K562 (cell line): ENCODE data around the gene PARP9. TPM values are rescaled to one million over a fixed set of nuclear protein-coding genes. Genes with fewer than 3 reads are reported as not detected.

Experiments used
- ATAC-seq: fragments of 200-7000 bp; cut with Tn5 transposase; 3 replicates; pipeline ENCODE4 v1.9.1; 2020; ENCODE audit warnings: moderate library complexity
- BruUV-seq: library from RNA; stranded (reverse); fragments of 400-500 nt; replicated peaks from 2 replicates; lab custom pipeline; 2021; lab: Mats Ljungman, UMichigan
- CTCF ChIA-PET: fragments of 300-600 bp; formaldehyde crosslinking; extraction: SDS; loops from one replicate; lab custom pipeline; 2021; ENCODE audit warnings: low intra/inter-chr PET ratio; lab: Yijun Ruan, JAX
- POLR2A ChIA-PET: fragments of 300-600, 350-650 bp; sonication (Branson Sonifier 250); formaldehyde crosslinking; extraction: SDS; loops from one replicate; lab custom pipeline; 2021; ENCODE audit warnings: antibody characterized with exemption, inconsistent platforms; lab: Yijun Ruan, JAX
- DNase-seq, 4 experiments: peaks; one replicate each; pipeline versions ENCODE4 v3.0.0 to v3.0.0-alpha.2; 2011 to 2018; ENCODE audit warnings: low spot score in 3 of 4, mixed read lengths in 3 of 4; ENCODE audit errors: extremely low read depth in 1 of 4
- FAIRE-seq: peaks from 2 replicates; lab custom pipeline; 2011; peaks lifted over from hg19 to GRCh38; lab: Jason Lieb, UNC
- H2AFZ ChIP-seq: 2 replicates; pipeline ENCODE4 v1.6.0; 2011; ENCODE audit warnings: low read depth, low read length, control low read depth, inconsistent platforms
- H3K27ac ChIP-seq: fragments of 200-600 bp; 3 replicates; pipeline ENCODE4 v1.8.0; 2011; ENCODE audit warnings: low read depth, mild to moderate bottlenecking, control low read depth, inconsistent platforms, low read length, moderate library complexity, mixed read lengths; ENCODE audit errors: extremely low read depth
- H3K27me3 ChIP-seq, 2 experiments: fragments of 300-600 bp in 1 of 2; 2 replicates in 1 of 2; 3 replicates in 1 of 2; pipeline versions ENCODE4 v1.6.0 to v1.8.0; 2011; ENCODE audit warnings: inconsistent platforms in 2 of 2, low read length in 2 of 2, mild to moderate bottlenecking in 1 of 2, mixed read lengths in 1 of 2, moderate library complexity in 1 of 2; ENCODE audit not compliant: control insufficient read depth in 2 of 2, insufficient read depth in 2 of 2
- H3K36me3 ChIP-seq: fragments of 300-600 bp; 3 replicates; pipeline ENCODE4 v1.8.0; 2011; ENCODE audit warnings: mild to moderate bottlenecking, low read length, inconsistent platforms; ENCODE audit not compliant: control insufficient read depth, insufficient read depth
- H3K4me1 ChIP-seq, 2 experiments: fragments of 200-600 bp in 1 of 2; replicated peaks in 1 of 2; 2 replicates in 1 of 2; 3 replicates in 1 of 2; pipeline versions ENCODE4 v1.5.1 to v1.8.0; 2011; ENCODE audit warnings: inconsistent platforms in 2 of 2, low read length in 2 of 2, mild to moderate bottlenecking in 1 of 2, mixed read lengths in 1 of 2, moderate library complexity in 1 of 2; ENCODE audit not compliant: control insufficient read depth in 2 of 2, insufficient read depth in 2 of 2
- H3K4me2 ChIP-seq: 2 replicates; pipeline ENCODE4 v1.6.1; 2011; ENCODE audit warnings: low read length, control low read depth, inconsistent platforms, mixed read lengths; ENCODE audit not compliant: insufficient read depth
- H3K4me3 ChIP-seq: fragments of 200-600 bp; sonication (generic), shearing (Covaris generic); 2 replicates; pipeline ENCODE4 v1.5.1; 2016; ENCODE audit warnings: control low read depth, inconsistent platforms
- H3K79me2 ChIP-seq: fragments of 200-600 bp; 3 replicates; pipeline ENCODE4 v1.8.0; 2011; ENCODE audit warnings: low read length, inconsistent platforms; ENCODE audit not compliant: control insufficient read depth, insufficient read depth
- H3K9ac ChIP-seq, 2 experiments: 2 replicates each; pipeline versions ENCODE4 v1.6.0 to v1.6.1; 2011; ENCODE audit warnings: low read depth in 2 of 2, low read length in 2 of 2, control low read depth in 1 of 2, inconsistent platforms in 1 of 2, mild to moderate bottlenecking in 1 of 2, mixed read lengths in 1 of 2; ENCODE audit not compliant: insufficient read depth in 1 of 2
- H3K9me1 ChIP-seq: one replicate; pipeline ENCODE4 v1.6.0; 2011; ENCODE audit warnings: inconsistent platforms, mild to moderate bottlenecking, low read length, moderate library complexity; ENCODE audit not compliant: control insufficient read depth, insufficient read depth
- H3K9me3 ChIP-seq: replicated peaks from 2 replicates; pipeline ENCODE4 v1.5.1; 2011; ENCODE audit warnings: low read depth, low read length, inconsistent platforms; ENCODE audit not compliant: control insufficient read depth, insufficient read depth
- H4K20me1 ChIP-seq: replicated peaks from 2 replicates; pipeline ENCODE4 v1.6.1; 2011; ENCODE audit warnings: low read length, inconsistent platforms, mixed read lengths; ENCODE audit not compliant: control insufficient read depth, insufficient read depth
- ARNT ChIP-seq, 2 experiments: fragments of 450-650 bp; IDR thresholded peaks; 2 replicates each; pipeline ENCODE4 v1.6.1; 2016; ENCODE audit warnings: mild to moderate bottlenecking in 1 of 2
- CBX8 ChIP-seq: fragments of 200-600 bp; sonication (generic); IDR thresholded peaks from 2 replicates; pipeline ENCODE4 v1.6.1; 2012; ENCODE audit warnings: borderline replicate concordance, mixed run types, low read depth, mild to moderate bottlenecking, moderate library complexity, mixed read lengths, low read length, control low read depth, inconsistent platforms; ENCODE audit not compliant: poor library complexity, severe bottlenecking; ENCODE audit errors: extremely low read depth
- CREM ChIP-seq: IDR thresholded peaks from 2 replicates; pipeline ENCODE4 v1.6.1; 2014; ENCODE audit warnings: antibody characterized with exemption, low read depth
- FOXM1 ChIP-seq, 2 experiments: fragments of 450-650 bp in 1 of 2; sonication (generic) in 1 of 2; formaldehyde crosslinking in 1 of 2; IDR thresholded peaks; 2 replicates each; pipeline versions ENCODE4 v1.6.1 to v1.9.0; 2017 to 2022; ENCODE audit warnings: low read depth in 2 of 2, mild to moderate bottlenecking in 2 of 2, missing genetic modification reagents in 1 of 2, moderate library complexity in 1 of 2
- JUN ChIP-seq, 2 experiments: sonication (generic) in 1 of 2; formaldehyde crosslinking in 1 of 2; IDR thresholded peaks; 2 replicates each; pipeline versions ENCODE4 v1.6.1 to v1.8.0; 2012 to 2022; ENCODE audit warnings: borderline replicate concordance in 2 of 2, mild to moderate bottlenecking in 2 of 2, improper control_type of control experiment in 1 of 2, low read depth in 1 of 2, low read length in 1 of 2, missing genetic modification reagents in 1 of 2
- MYNN ChIP-seq, 2 experiments: sonication (generic); formaldehyde crosslinking in 1 of 2; IDR thresholded peaks; 2 replicates each; pipeline versions ENCODE4 v1.5.0 to v1.6.1; 2016 to 2020; ENCODE audit warnings: antibody characterized with exemption in 1 of 2, missing genetic modification reagents in 1 of 2
- NCOR1 ChIP-seq: fragments of 450-650 bp; IDR thresholded peaks from 2 replicates; pipeline ENCODE4 v1.6.1; 2016; ENCODE audit warnings: mild to moderate bottlenecking, moderate library complexity
- PRPF4 ChIP-seq: fragments of 200-400 bp; formaldehyde crosslinking; IDR thresholded peaks from one replicate; pipeline ENCODE4 v1.6.1; 2017; ENCODE audit warnings: low read length, low read depth, mild to moderate bottlenecking; ENCODE audit not compliant: insufficient read depth, poor library complexity, severe bottlenecking
- RAD21 ChIP-seq, 2 experiments: fragments of 250-450 bp in 1 of 2; fragments of 450-650 bp in 1 of 2; sonication (Bioruptor Pico) in 1 of 2; formaldehyde crosslinking in 1 of 2; IDR thresholded peaks in 1 of 2; conservative IDR thresholded peaks in 1 of 2; 2 replicates each; pipeline versions ENCODE4 v1.4.0 to v1.8.0; 2020 to 2022; ENCODE audit warnings: mild to moderate bottlenecking in 2 of 2, moderate library complexity in 1 of 2
- SMAD1 ChIP-seq: fragments of 150-350 bp; IDR thresholded peaks from 2 replicates; pipeline ENCODE4 v1.6.1; 2014; ENCODE audit warnings: low read length, low read depth; ENCODE audit not compliant: partially characterized antibody
- SMARCE1 ChIP-seq: fragments of 450-650 bp; IDR thresholded peaks from 2 replicates; pipeline ENCODE4 v1.7.1; 2016; ENCODE audit warnings: mild to moderate bottlenecking
- SRF ChIP-seq, 2 experiments: fragments of 250-450, 450-650 bp in 1 of 2; sonication (Bioruptor Pico) in 1 of 2; sonication (generic) in 1 of 2; formaldehyde crosslinking; IDR thresholded peaks; 2 replicates each; pipeline versions ENCODE4 v1.5.0 to v1.5.1; 2020 to 2022; ENCODE audit warnings: mild to moderate bottlenecking in 1 of 2, missing genetic modification reagents in 1 of 2
- STAT6 ChIP-seq: sonication (generic); formaldehyde crosslinking; IDR thresholded peaks from 2 replicates; pipeline ENCODE4 v1.8.1; 2023; ENCODE audit warnings: mild to moderate bottlenecking, missing genetic modification reagents
- XRCC5 ChIP-seq: fragments of 200-400 bp; formaldehyde crosslinking; IDR thresholded peaks from 2 replicates; pipeline ENCODE4 v1.6.1; 2017; ENCODE audit warnings: low read depth, mild to moderate bottlenecking, low read length
- ZNF175 ChIP-seq: fragments of 200-800 bp; sonication (Bioruptor generic); IDR thresholded peaks from 2 replicates; pipeline ENCODE4 v1.6.1; 2016; ENCODE audit warnings: low read depth, mild to moderate bottlenecking, missing genetic modification characterization, missing compliant biosample characterization
- WGBS: fragments of 100-300 bp; shearing (Covaris generic); methylation state at CpG from one replicate; pipeline ENCODE4 v1.1.6; 2016; ENCODE audit warnings: low coverage, mixed read lengths; ENCODE audit not compliant: insufficient coverage; ENCODE audit errors: missing lambda C conversion rate; 5-methylcytosine and 5-hydroxymethylcytosine counted together
- in situ Hi-C: fragments of 300-500 bp; cut with MboI; formaldehyde crosslinking; loops from 4 replicates; pipeline ENCODE4 v1.15.0; 2018; ENCODE audit warnings: inconsistent platforms, mixed read lengths
- intact Hi-C: fragments of 100-400 bp; cut with micrococcal nuclease; formaldehyde crosslinking; loops from 2 replicates; pipeline ENCODE4 v1.14.2; 2022
- polyA plus RNA-seq, 8 experiments: library from polyadenylated mRNA; depleted of rRNA in 4 of 8; stranded (reverse) in 5 of 8; unstranded in 3 of 8; fragments of >200 nt; fragmentation: Nextera tagmentation in 2 of 8; fragmentation: Illumina TruSeq in 1 of 8; extraction: Ambion mirVana in 2 of 8; extraction: Trizol in 1 of 8; gene quantifications; 2 replicates each; pipeline versions ENCODE4 v1.2.1 to v1.2.3, GENCODE V29; 2011 to 2014; ENCODE audit warnings: inconsistent platforms in 1 of 8, missing spikeins in 1 of 8
- total RNA-seq, 7 experiments: library from RNA; depleted of rRNA in 6 of 7; stranded (reverse); fragments of >200 nt in 6 of 7; fragmentation: Illumina TruSeq in 2 of 7; extraction: Trizol in 2 of 7; gene quantifications; 2 replicates each; pipeline versions ENCODE4 v1.2.1 to v1.2.3, GENCODE V29; 2011 to 2021; ENCODE audit warnings: low replicate concordance in 1 of 7
- TF ChIP-seq, protein P1 (sequence below): fragments of 200-800 bp; sonication (Bioruptor generic); IDR thresholded peaks from 2 replicates; pipeline ENCODE4 v1.6.1; 2017; ENCODE audit warnings: missing genetic modification characterization, missing compliant biosample characterization

PARP9 gene
- total and polyA plus RNA-seq, 9 of the 15 experiments (the other 6 are each of a cell fraction or from before 2014, with no cell fraction given): 2.1 to 4.8 (median 3.4) TPM

DNA sequence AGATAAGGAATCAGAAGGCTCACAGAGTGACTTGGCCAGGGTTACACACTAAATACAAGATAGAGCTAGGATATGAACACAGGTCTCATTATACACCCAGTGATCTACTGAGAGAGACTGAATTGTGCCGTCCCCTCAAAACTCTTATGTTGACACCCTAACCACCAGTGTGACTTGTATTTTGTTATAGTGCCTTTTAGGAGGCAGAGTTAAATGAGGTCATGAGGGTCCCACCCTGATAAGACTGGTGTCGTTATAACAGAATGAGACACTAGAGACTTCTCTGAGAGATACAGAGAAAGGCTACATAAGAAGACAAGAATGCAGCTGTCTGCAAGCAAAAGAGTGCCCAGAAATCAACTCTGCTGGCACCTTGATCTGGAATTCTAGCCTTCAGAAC, 62.0 kb downstream of the PARP9 start:
- no peak overlapping the region for H2AFZ ChIP-seq
- peak; percentile 16 to 41 (median 30) for DNase-seq
- intact Hi-C loops: no loop called here
- no peak overlapping the region for H3K4me3 ChIP-seq
- CTCF ChIA-PET: no interaction called here
- no peaks in the 10 kb centered on the region for H3K9me1 ChIP-seq
- H3K4me2 ChIP-seq: peak overlapping the region; percentile 36
- no peaks in the 10 kb centered on the region for H3K27me3 ChIP-seq
- no peaks in the 10 kb centered on the region for H3K36me3 ChIP-seq
- peak; percentile 81 for ATAC-seq
- no peaks in the 10 kb centered on the region for H3K9me3 ChIP-seq
- no TSS peak for BruUV-seq
- POLR2A ChIA-PET: interaction anchor here (0.7 to 1.2 kb wide), 2 partner anchors 9 to 12 kb away, joined by 3 read pairs; partner anchors contain the start of gene KPNA1
- FAIRE-seq: no peak
- no peak overlapping the region; a peak in 1 of 4 replicates for H3K9ac ChIP-seq
- H4K20me1 ChIP-seq: peaks cover 15% of the 10 kb centered on the region
- in situ Hi-C loops: no loop called here
- H3K4me1 ChIP-seq: peaks cover 4 to 23% of the 10 kb centered on the region in 2 experiments; a peak in 3 of 5 replicates
- peak overlapping the region; percentile 36; the same call in 2 of the 3 replicates for H3K27ac ChIP-seq
- WGBS: 0% methylated on average over 2 of the region's 2 CpGs
- H3K79me2 ChIP-seq: peaks cover 97% of the 10 kb centered on the region
- peak; percentile 61 for TF ChIP-seq CREM
- peak; percentile 100 for TF ChIP-seq MYNN (IDR thresholded peaks at IDR 0.05)
- peak; percentile 97 for TF ChIP-seq MYNN (CRISPR knock-in tag; IDR thresholded peaks at IDR 0.05)
- TF ChIP-seq CBX8: no peak
- TF ChIP-seq, protein P1, sequence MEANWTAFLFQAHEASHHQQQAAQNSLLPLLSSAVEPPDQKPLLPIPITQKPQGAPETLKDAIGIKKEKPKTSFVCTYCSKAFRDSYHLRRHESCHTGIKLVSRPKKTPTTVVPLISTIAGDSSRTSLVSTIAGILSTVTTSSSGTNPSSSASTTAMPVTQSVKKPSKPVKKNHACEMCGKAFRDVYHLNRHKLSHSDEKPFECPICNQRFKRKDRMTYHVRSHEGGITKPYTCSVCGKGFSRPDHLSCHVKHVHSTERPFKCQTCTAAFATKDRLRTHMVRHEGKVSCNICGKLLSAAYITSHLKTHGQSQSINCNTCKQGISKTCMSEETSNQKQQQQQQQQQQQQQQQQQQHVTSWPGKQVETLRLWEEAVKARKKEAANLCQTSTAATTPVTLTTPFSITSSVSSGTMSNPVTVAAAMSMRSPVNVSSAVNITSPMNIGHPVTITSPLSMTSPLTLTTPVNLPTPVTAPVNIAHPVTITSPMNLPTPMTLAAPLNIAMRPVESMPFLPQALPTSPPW (CRISPR knock-in tag): no peak
- TF ChIP-seq XRCC5: no peak
- no peak for TF ChIP-seq RAD21 (CRISPR knock-in tag; conservative IDR thresholded peaks at IDR 0.05 in 1 of 2, IDR thresholded peaks at IDR 0.05 in 1 of 2)
- TF ChIP-seq STAT6 (CRISPR knock-in tag): no peak
- 0 out of 4 replicates have a peak, but pooled peaks of 1 of the 2 experiments have one; percentile 25 for TF ChIP-seq ARNT (IDR thresholded peaks at IDR 0.05)
- TF ChIP-seq NCOR1: peak; percentile 47; the same call in 1 of the 2 replicates
- TF ChIP-seq ZNF175 (CRISPR knock-in tag): no peak
- TF ChIP-seq SMARCE1: 0 out of 2 replicates have a peak, but pooled peaks have one; percentile 34
- peak; percentile 69 for TF ChIP-seq FOXM1 (IDR thresholded peaks at IDR 0.05; ENCODE audit: low read depth)
- no peak for TF ChIP-seq FOXM1 (CRISPR knock-in tag; IDR thresholded peaks at IDR 0.05; ENCODE audit: low read depth)
- 0 out of 2 replicates have a peak, but pooled peaks have one; percentile 12 for TF ChIP-seq JUN (IDR thresholded peaks at IDR 0.05; ENCODE audit: borderline replicate concordance, low read depth, low read length)
- TF ChIP-seq JUN (CRISPR knock-in tag; IDR thresholded peaks at IDR 0.05; ENCODE audit: borderline replicate concordance): no peak
- no peak for TF ChIP-seq SMAD1
- no peak for TF ChIP-seq PRPF4
- no peak for TF ChIP-seq SRF (CRISPR knock-in tag; IDR thresholded peaks at IDR 0.05)
